IMR-90 (cell line): ENCODE results near the gene ANO2. TPM values are rescaled to one million over a fixed set of nuclear protein-coding genes. Genes with fewer than 3 reads are reported as not detected.

Experiments used
- ATAC-seq: fragments of 200-7000 bp; cut with Tn5 transposase; 2 replicates; pipeline ENCODE4 v1.9.1; 2020; ENCODE audit warnings: low read depth, mild to moderate bottlenecking, moderate library complexity
- BruUV-seq: library from RNA; stranded (reverse); fragments of 400-500 nt; replicated peaks from 2 replicates; lab custom pipeline; 2021; lab: Mats Ljungman, UMichigan
- CTCF ChIA-PET: fragments of 300-600 bp; formaldehyde crosslinking; extraction: SDS; loops from one replicate; lab custom pipeline; 2021; ENCODE audit warnings: antibody characterized with exemption; lab: Yijun Ruan, JAX
- POLR2A ChIA-PET: fragments of 300-600 bp; sonication (Branson Sonifier 250); formaldehyde crosslinking; loops from one replicate; lab custom pipeline; 2022; ENCODE audit warnings: antibody characterized with exemption; ENCODE audit not compliant: unreplicated experiment; lab: Charles Lee
- DNase-seq: peaks from one replicate; pipeline ENCODE4 v3.0.0; 2013
- H2AFZ ChIP-seq: replicated peaks from 2 replicates; pipeline ENCODE3; 2013; ENCODE audit warnings: low read length, mild to moderate bottlenecking; ENCODE audit not compliant: poor library complexity
- H2AK5ac ChIP-seq: 2 replicates; pipeline ENCODE4 v1.6.1; 2013; ENCODE audit warnings: low read depth, low read length, inconsistent platforms
- H2AK9ac ChIP-seq: replicated peaks from 2 replicates; pipeline ENCODE3; 2013; ENCODE audit warnings: mild to moderate bottlenecking, low read depth, low read length, moderate library complexity; ENCODE audit not compliant: poor library complexity
- H2BK120ac ChIP-seq: 2 replicates; pipeline ENCODE4 v1.6.1; 2013; ENCODE audit warnings: low read depth, low read length, inconsistent platforms
- H2BK15ac ChIP-seq: 3 replicates; pipeline ENCODE4 v1.6.1; 2013; ENCODE audit warnings: low read depth, low read length, inconsistent platforms
- H2BK20ac ChIP-seq: 2 replicates; pipeline ENCODE4 v1.6.1; 2013; ENCODE audit warnings: low read depth, mild to moderate bottlenecking, inconsistent platforms, low read length, moderate library complexity
- H2BK5ac ChIP-seq: 2 replicates; pipeline ENCODE4 v1.6.1; 2013; ENCODE audit warnings: mild to moderate bottlenecking, low read depth, low read length, inconsistent platforms; ENCODE audit not compliant: poor library complexity, severe bottlenecking
- H3K14ac ChIP-seq: replicated peaks from 2 replicates; pipeline ENCODE4 v1.6.1; 2013; ENCODE audit warnings: low read depth, low read length, inconsistent platforms
- H3K18ac ChIP-seq: 2 replicates; pipeline ENCODE4 v1.6.1; 2013; ENCODE audit warnings: low read depth, low read length, control low read depth
- H3K23ac ChIP-seq: 2 replicates; pipeline ENCODE4 v1.6.1; 2013; ENCODE audit warnings: low read depth, low read length, inconsistent platforms
- H3K27ac ChIP-seq: 2 replicates; pipeline ENCODE4 v1.5.1; 2013; ENCODE audit warnings: mild to moderate bottlenecking, control low read depth, low read length; ENCODE audit not compliant: insufficient read depth
- H3K27me3 ChIP-seq: 2 replicates; pipeline ENCODE4 v1.6.1; 2013; ENCODE audit warnings: low read length; ENCODE audit not compliant: control insufficient read depth, insufficient read depth
- H3K36me3 ChIP-seq: 2 replicates; pipeline ENCODE4 v1.6.1; 2013; ENCODE audit warnings: low read length, mixed read lengths; ENCODE audit not compliant: control insufficient read depth, insufficient read depth
- H3K4ac ChIP-seq: 2 replicates; pipeline ENCODE4 v1.6.1; 2013; ENCODE audit warnings: low read depth, low read length, inconsistent platforms
- H3K4me1 ChIP-seq: 2 replicates; pipeline ENCODE4 v1.6.1; 2013; ENCODE audit warnings: low read length, mixed read lengths; ENCODE audit not compliant: control insufficient read depth, insufficient read depth
- H3K4me2 ChIP-seq: 2 replicates; pipeline ENCODE4 v1.6.1; 2013; ENCODE audit warnings: low read depth, mild to moderate bottlenecking, control low read depth, low read length, moderate library complexity
- H3K4me3 ChIP-seq: 2 replicates; pipeline ENCODE4 v1.5.1; 2013; ENCODE audit warnings: low read depth, mild to moderate bottlenecking, control low read depth, low read length, moderate library complexity; ENCODE audit not compliant: insufficient read depth
- H3K56ac ChIP-seq: 2 replicates; pipeline ENCODE4 v1.6.1; 2013; ENCODE audit warnings: low read length, inconsistent platforms; ENCODE audit not compliant: insufficient read depth; ENCODE audit errors: extremely low read depth
- H3K79me1 ChIP-seq, 2 experiments: 2 replicates each; pipeline ENCODE4 v1.6.1; 2013; ENCODE audit warnings: low read length in 2 of 2, inconsistent platforms in 1 of 2, low read depth in 1 of 2
- H3K9ac ChIP-seq: 2 replicates; pipeline ENCODE4 v1.6.1; 2013; ENCODE audit warnings: low read depth, low read length, control low read depth
- H3K9me1 ChIP-seq: 2 replicates; pipeline ENCODE4 v1.6.1; 2013; ENCODE audit warnings: low read length, inconsistent platforms; ENCODE audit not compliant: insufficient read depth
- H3K9me3 ChIP-seq: 2 replicates; pipeline ENCODE4 v1.6.1; 2013; ENCODE audit warnings: low read length; ENCODE audit not compliant: control insufficient read depth, insufficient read depth
- H4K20me1 ChIP-seq: 2 replicates; pipeline ENCODE4 v1.6.1; 2013; ENCODE audit warnings: low read length, inconsistent platforms; ENCODE audit not compliant: insufficient read depth
- H4K5ac ChIP-seq: 2 replicates; pipeline ENCODE4 v1.6.1; 2013; ENCODE audit warnings: mild to moderate bottlenecking, low read depth, low read length, control low read depth
- H4K8ac ChIP-seq, 2 experiments: 2 replicates each; pipeline ENCODE4 v1.6.1; 2013; ENCODE audit warnings: low read depth in 2 of 2, low read length in 2 of 2, control low read depth in 1 of 2, inconsistent platforms in 1 of 2
- H4K91ac ChIP-seq: 2 replicates; pipeline ENCODE4 v1.6.1; 2013; ENCODE audit warnings: low read depth, low read length, inconsistent platforms; ENCODE audit not compliant: insufficient read depth
- BHLHE40 ChIP-seq: fragments of 150-350 bp; IDR thresholded peaks from 2 replicates; pipeline ENCODE4 v1.6.1; 2016; ENCODE audit warnings: mild to moderate bottlenecking, low read depth, low read length
- CEBPB ChIP-seq: IDR thresholded peaks from 2 replicates; pipeline ENCODE4 v1.6.1; 2012; ENCODE audit warnings: low read depth, low read length, improper control_type of control experiment
- CHD1 ChIP-seq: IDR thresholded peaks from 2 replicates; pipeline ENCODE4 v1.6.1; 2012; ENCODE audit warnings: low read depth, low read length, improper control_type of control experiment
- FOS ChIP-seq: fragments of 150-350 bp; IDR thresholded peaks from 2 replicates; pipeline ENCODE4 v1.6.1; 2016; ENCODE audit warnings: low read depth, low read length
- MAFK ChIP-seq: IDR thresholded peaks from 2 replicates; pipeline ENCODE4 v1.6.1; 2012; ENCODE audit warnings: low read depth, low read length, improper control_type of control experiment
- MAZ ChIP-seq: IDR thresholded peaks from 2 replicates; pipeline ENCODE4 v1.6.1; 2012; ENCODE audit warnings: low read depth, mild to moderate bottlenecking, low read length, improper control_type of control experiment, moderate library complexity, borderline replicate concordance
- MXI1 ChIP-seq: IDR thresholded peaks from 2 replicates; pipeline ENCODE4 v1.6.1; 2012; ENCODE audit warnings: low read depth, mild to moderate bottlenecking, low read length, moderate library complexity, borderline replicate concordance
- NFE2L2 ChIP-seq: fragments of 150-350 bp; IDR thresholded peaks from 2 replicates; pipeline ENCODE4 v1.6.1; 2016; ENCODE audit warnings: low read depth, mild to moderate bottlenecking, low read length
- POLR2A ChIP-seq: IDR thresholded peaks from 2 replicates; pipeline ENCODE4 v1.6.1; 2012; ENCODE audit warnings: mild to moderate bottlenecking, low read depth, low read length
- RAD21 ChIP-seq: IDR thresholded peaks from 2 replicates; pipeline ENCODE4 v1.6.1; 2012; ENCODE audit warnings: low read length, improper control_type of control experiment
- RCOR1 ChIP-seq: IDR thresholded peaks from 2 replicates; pipeline ENCODE4 v1.6.1; 2012; ENCODE audit warnings: mild to moderate bottlenecking, low read length, improper control_type of control experiment; ENCODE audit not compliant: insufficient replicate concordance
- RFX5 ChIP-seq: IDR thresholded peaks from 2 replicates; pipeline ENCODE4 v1.8.0; 2012; ENCODE audit warnings: low read depth, mild to moderate bottlenecking, low read length, moderate library complexity
- SMC3 ChIP-seq: fragments of 150-350 bp; IDR thresholded peaks from 2 replicates; pipeline ENCODE4 v1.6.1; 2016; ENCODE audit warnings: low read depth, mild to moderate bottlenecking, antibody characterized with exemption, low read length, moderate library complexity
- WGBS, 2 experiments: methylation state at CpG; one replicate each; pipeline versions ENCODE4 v1.1.5 to v1.1.7; 2013; ENCODE audit warnings: missing lambda C conversion rate in 2 of 2; ENCODE audit not compliant: insufficient read length in 1 of 2; ENCODE audit errors: extremely low coverage in 2 of 2; 5-methylcytosine and 5-hydroxymethylcytosine counted together
- dilution Hi-C: fragments of 300-500 bp; cut with HindIII; formaldehyde crosslinking; loops from one replicate; pipeline ENCODE4 v1.14.3; 2018; ENCODE audit warnings: low sequenced_read_pairs; ENCODE audit not compliant: unreplicated experiment
- in situ Hi-C: fragments of 300-500 bp; cut with MboI; formaldehyde crosslinking; loops from 3 replicates; pipeline ENCODE4 v1.14.3; 2019; ENCODE audit warnings: low sequenced_read_pairs, inconsistent platforms, mixed read lengths
- intact Hi-C: fragments of 100-400 bp; cut with micrococcal nuclease; formaldehyde crosslinking; loops from 2 replicates; pipeline ENCODE4 v1.10.0; 2022
- polyA plus RNA-seq, 3 experiments: library from polyadenylated mRNA; depleted of rRNA; stranded (reverse); fragments of >200 nt; gene quantifications; 2 replicates each; pipeline ENCODE4 v1.2.3, GENCODE V29; 2012; ENCODE audit warnings: low replicate concordance in 1 of 3
- total RNA-seq: library from RNA; depleted of rRNA; stranded (reverse); fragments of >200 nt; gene quantifications from 2 replicates; pipeline ENCODE4 v1.2.3, GENCODE V29; 2012
- TF ChIP-seq, protein P1 (sequence below): fragments of 150-350 bp; IDR thresholded peaks from 2 replicates; pipeline ENCODE4 v1.6.1; 2016; ENCODE audit warnings: low read depth, mild to moderate bottlenecking, low read length, moderate library complexity, borderline replicate concordance
- TF ChIP-seq, protein P2 (sequence below): fragments of 150-350 bp; IDR thresholded peaks from 2 replicates; pipeline ENCODE4 v1.6.1; 2017; ENCODE audit warnings: mild to moderate bottlenecking, antibody characterized with exemption, low read length, low read depth
- TF ChIP-seq, protein P3 (sequence below): conservative IDR thresholded peaks from 2 replicates; pipeline ENCODE4 v1.5.1; 2012; ENCODE audit warnings: mild to moderate bottlenecking, low read depth, low read length, improper control_type of control experiment

The ANO2 gene
- total and polyA plus RNA-seq, 2 of the 4 experiments (the other 2 are of a cell fraction) = 0.22 TPM; not detected in 1

DNA sequence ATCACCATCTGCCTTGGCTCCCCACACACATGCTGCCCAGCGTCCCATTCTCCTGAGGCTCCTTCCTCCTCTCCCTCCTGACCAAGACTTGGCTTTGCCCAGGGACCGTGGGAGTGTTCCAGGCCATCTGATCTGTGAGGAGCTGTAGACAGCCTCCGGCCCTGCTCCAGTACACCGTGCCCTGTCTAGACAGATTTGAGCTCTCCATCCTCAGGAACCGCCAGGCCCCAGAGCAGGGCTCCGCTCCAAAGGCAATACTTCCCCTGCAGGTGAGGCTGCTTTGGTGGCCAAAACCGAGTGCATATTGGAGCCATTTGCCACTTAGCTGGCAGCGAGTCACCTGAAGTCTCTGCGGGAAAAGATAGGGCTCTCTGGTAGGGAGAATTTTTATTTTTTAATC, 147.4 kb downstream of the ANO2 start:
- Histone ChIP-seq H3K27me3 (peaks cover 44% of the 10 kb centered on the region), H2AK9ac (no peak overlapping the region), H3K27ac (no peak overlapping the region), H2BK5ac (no peak overlapping the region), H2BK20ac (no peak overlapping the region), H3K79me1 (no peaks in the 10 kb centered on the region), H3K14ac (no peak overlapping the region), H4K8ac (no peak overlapping the region), H4K5ac (no peak overlapping the region), H2BK15ac (no peak overlapping the region), H3K9me1 (no peaks in the 10 kb centered on the region; the same call in 1 of the 2 replicates), H3K4ac (no peak overlapping the region), H3K4me1 (no peaks in the 10 kb centered on the region), H3K9ac (no peak overlapping the region), H2BK120ac (no peak overlapping the region), H3K23ac (no peak overlapping the region), H3K4me3 (no peak overlapping the region), H3K36me3 (no peaks in the 10 kb centered on the region), H3K4me2 (no peak overlapping the region), H4K20me1 (no peaks in the 10 kb centered on the region), H2AK5ac (no peak overlapping the region), H3K18ac (no peak overlapping the region), H3K56ac (no peak overlapping the region), H4K91ac (no peak overlapping the region), H2AFZ (no peak overlapping the region), H3K9me3 (no peaks in the 10 kb centered on the region)
- DNase-seq (no peak), ATAC-seq (no peak)
- intact Hi-C loops = loop anchor here (5.0 to 10.0 kb wide), 2 partner anchors 625 to 773 kb away; no protein-coding TSS in a partner anchor
- ChIA-PET CTCF (interaction anchor here (1.6 to 1.9 kb wide), 2 partner anchors 52 to 369 kb away, joined by 6 to 9 read pairs; no protein-coding TSS in a partner anchor), POLR2A (no interaction called here)
- in situ Hi-C loops = loop anchor here (5.0 to 10.0 kb wide), 2 partner anchors 370 to 783 kb away; no protein-coding TSS in a partner anchor
- dilution Hi-C loops = no loop called here
- no peak for TF ChIP-seq MXI1
- TF ChIP-seq, protein P1, sequence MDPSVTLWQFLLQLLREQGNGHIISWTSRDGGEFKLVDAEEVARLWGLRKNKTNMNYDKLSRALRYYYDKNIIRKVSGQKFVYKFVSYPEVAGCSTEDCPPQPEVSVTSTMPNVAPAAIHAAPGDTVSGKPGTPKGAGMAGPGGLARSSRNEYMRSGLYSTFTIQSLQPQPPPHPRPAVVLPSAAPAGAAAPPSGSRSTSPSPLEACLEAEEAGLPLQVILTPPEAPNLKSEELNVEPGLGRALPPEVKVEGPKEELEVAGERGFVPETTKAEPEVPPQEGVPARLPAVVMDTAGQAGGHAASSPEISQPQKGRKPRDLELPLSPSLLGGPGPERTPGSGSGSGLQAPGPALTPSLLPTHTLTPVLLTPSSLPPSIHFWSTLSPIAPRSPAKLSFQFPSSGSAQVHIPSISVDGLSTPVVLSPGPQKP = no peak
- no peak for TF ChIP-seq NFE2L2
- TF ChIP-seq FOS = no peak
- no peak for TF ChIP-seq RAD21
- TF ChIP-seq CEBPB = no peak
- no peak for TF ChIP-seq RFX5
- TF ChIP-seq SMC3 = no peak
- no peak for TF ChIP-seq MAZ
- no peak for TF ChIP-seq POLR2A
- TF ChIP-seq, protein P2, sequence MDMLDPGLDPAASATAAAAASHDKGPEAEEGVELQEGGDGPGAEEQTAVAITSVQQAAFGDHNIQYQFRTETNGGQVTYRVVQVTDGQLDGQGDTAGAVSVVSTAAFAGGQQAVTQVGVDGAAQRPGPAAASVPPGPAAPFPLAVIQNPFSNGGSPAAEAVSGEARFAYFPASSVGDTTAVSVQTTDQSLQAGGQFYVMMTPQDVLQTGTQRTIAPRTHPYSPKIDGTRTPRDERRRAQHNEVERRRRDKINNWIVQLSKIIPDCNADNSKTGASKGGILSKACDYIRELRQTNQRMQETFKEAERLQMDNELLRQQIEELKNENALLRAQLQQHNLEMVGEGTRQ = no peak
- no peak for TF ChIP-seq BHLHE40
- no peak for TF ChIP-seq RCOR1
- no peak for TF ChIP-seq CHD1
- TF ChIP-seq MAFK = no peak
- TF ChIP-seq, protein P3, sequence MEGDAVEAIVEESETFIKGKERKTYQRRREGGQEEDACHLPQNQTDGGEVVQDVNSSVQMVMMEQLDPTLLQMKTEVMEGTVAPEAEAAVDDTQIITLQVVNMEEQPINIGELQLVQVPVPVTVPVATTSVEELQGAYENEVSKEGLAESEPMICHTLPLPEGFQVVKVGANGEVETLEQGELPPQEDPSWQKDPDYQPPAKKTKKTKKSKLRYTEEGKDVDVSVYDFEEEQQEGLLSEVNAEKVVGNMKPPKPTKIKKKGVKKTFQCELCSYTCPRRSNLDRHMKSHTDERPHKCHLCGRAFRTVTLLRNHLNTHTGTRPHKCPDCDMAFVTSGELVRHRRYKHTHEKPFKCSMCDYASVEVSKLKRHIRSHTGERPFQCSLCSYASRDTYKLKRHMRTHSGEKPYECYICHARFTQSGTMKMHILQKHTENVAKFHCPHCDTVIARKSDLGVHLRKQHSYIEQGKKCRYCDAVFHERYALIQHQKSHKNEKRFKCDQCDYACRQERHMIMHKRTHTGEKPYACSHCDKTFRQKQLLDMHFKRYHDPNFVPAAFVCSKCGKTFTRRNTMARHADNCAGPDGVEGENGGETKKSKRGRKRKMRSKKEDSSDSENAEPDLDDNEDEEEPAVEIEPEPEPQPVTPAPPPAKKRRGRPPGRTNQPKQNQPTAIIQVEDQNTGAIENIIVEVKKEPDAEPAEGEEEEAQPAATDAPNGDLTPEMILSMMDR = no peak
- 51% methylated on average over 4 of the region's 9 CpGs; no CpG with 5 or more reads in 1 of the 2 experiments for WGBS, 2 experiments
- BruUV-seq = no TSS peak
